ENCODE results near the gene GJB6.

Gene GJB6

DNA sequence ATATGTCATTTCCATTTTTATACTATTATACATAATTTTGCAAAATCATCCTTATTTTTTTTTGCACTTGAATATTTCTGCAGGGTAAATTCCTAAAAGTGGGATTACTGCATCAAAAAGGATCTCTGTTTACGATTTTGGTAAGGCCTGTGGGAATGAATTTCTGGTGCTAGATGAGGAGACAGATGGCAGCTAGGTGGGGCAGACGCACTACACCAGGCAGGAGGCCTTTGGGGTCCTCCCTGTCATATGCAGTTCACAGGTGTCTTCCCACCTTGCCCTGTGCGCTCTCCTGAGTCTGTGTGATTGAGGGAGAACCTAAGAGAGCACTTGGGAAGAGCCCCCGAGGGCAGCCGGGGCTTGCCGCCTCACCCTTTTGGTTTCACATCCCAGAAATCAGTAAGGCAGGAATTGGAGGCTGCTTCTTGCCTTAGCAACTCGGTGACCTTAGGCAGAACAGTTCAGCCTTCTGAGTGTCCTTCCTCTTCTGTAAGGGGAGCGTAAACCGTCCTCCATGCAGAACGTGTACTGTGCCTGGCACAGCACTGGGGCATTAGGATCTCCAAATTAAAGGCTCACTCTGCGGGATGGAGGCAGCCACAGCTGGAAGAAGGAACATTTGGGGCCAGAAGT is 25.9 kb downstream of the GJB6 start:
- TF ChIP-seq REST (IDR thresholded peaks at IDR 0.05; ENCODE audit: insufficient read depth in 1 of 2, low read depth in 2 of 2, low read length in 2 of 2), result no peak
- TF ChIP-seq POLR2AphosphoS5 (IDR thresholded peaks at IDR 0.05; ENCODE audit: low read depth, low read length), result no peak
- no peak for TF ChIP-seq SIN3A (IDR thresholded peaks at IDR 0.05; ENCODE audit: borderline replicate concordance, insufficient read depth, low read length)
- TF ChIP-seq FOXP2 (optimal IDR thresholded peaks at IDR 0.05; ENCODE audit: borderline replicate concordance, extremely low read depth, extremely low read length, insufficient read depth), result no peak
- TF ChIP-seq TAF1 (IDR thresholded peaks at IDR 0.05; ENCODE audit: borderline replicate concordance, insufficient read depth, low read length), result no peak

GRCh38 chr13:20198781-20199180 is 33.3 kb downstream of the GJB6 start:
- TF ChIP-seq REST (IDR thresholded peaks at IDR 0.05; ENCODE audit: insufficient read depth in 1 of 2, low read depth in 2 of 2, low read length in 2 of 2) (no peak), POLR2AphosphoS5 (IDR thresholded peaks at IDR 0.05; ENCODE audit: low read depth, low read length) (no peak), SIN3A (IDR thresholded peaks at IDR 0.05; ENCODE audit: borderline replicate concordance, insufficient read depth, low read length) (no peak), TAF1 (IDR thresholded peaks at IDR 0.05; ENCODE audit: borderline replicate concordance, insufficient read depth, low read length) (no peak), FOXP2 (optimal IDR thresholded peaks at IDR 0.05; ENCODE audit: borderline replicate concordance, extremely low read depth, extremely low read length, insufficient read depth) (no peak)

DNA sequence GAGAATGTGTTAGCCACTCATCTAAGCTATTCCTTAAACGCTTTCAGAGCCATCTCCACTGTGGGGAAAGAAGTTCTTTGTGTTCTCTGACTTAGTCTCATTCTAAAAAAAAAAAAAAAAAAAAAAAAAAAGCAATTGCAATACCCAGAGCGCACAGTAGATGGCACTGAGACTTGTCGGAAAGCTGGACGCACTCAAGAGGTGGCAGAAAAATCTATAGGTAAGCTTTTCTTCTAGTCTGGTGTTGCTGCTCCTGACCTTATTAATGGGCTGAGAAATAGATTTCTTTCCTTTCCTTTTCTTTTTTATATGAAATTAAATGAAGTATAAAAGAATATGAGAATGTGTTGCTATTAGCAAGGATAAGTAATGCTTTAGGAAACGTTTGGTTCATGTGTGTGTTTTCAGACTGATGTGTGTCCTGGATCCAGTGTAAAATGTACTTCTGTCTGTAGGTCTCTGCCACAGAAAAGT is 34.7 kb downstream of the GJB6 start:
- TF ChIP-seq POLR2AphosphoS5 (IDR thresholded peaks at IDR 0.05; ENCODE audit: low read depth, low read length), result no peak
- TF ChIP-seq SIN3A (IDR thresholded peaks at IDR 0.05; ENCODE audit: borderline replicate concordance, insufficient read depth, low read length), result no peak
- TF ChIP-seq TAF1 (IDR thresholded peaks at IDR 0.05; ENCODE audit: borderline replicate concordance, insufficient read depth, low read length), result no peak
- no peak for TF ChIP-seq REST (IDR thresholded peaks at IDR 0.05; ENCODE audit: insufficient read depth in 1 of 2, low read depth in 2 of 2, low read length in 2 of 2)
- TF ChIP-seq FOXP2 (optimal IDR thresholded peaks at IDR 0.05; ENCODE audit: borderline replicate concordance, extremely low read depth, extremely low read length, insufficient read depth), result no peak

DNA sequence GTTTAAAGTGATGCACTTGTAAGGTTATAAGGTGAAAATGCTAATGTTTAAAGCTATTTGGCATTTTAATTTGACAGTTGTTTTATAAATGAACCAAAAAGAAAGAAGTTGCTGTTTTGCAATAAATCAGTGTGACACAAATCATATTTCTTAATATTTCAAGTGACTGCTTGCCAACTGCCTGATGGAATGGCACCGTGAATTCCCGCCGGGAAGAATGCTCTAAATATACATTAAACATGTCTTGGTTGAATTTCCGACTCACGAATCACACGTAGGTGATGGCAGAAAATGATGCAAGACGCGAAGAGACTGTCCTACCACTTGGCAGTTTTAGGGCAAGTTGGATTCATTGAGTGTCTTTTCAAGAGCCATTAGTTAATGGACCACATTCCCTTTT is 36.3 kb downstream of the GJB6 start:
- TF ChIP-seq REST (IDR thresholded peaks at IDR 0.05; ENCODE audit: insufficient read depth in 1 of 2, low read depth in 2 of 2, low read length in 2 of 2) (no peak), TAF1 (IDR thresholded peaks at IDR 0.05; ENCODE audit: borderline replicate concordance, insufficient read depth, low read length) (no peak), POLR2AphosphoS5 (IDR thresholded peaks at IDR 0.05; ENCODE audit: low read depth, low read length) (no peak), SIN3A (IDR thresholded peaks at IDR 0.05; ENCODE audit: borderline replicate concordance, insufficient read depth, low read length) (no peak), FOXP2 (optimal IDR thresholded peaks at IDR 0.05; ENCODE audit: borderline replicate concordance, extremely low read depth, extremely low read length, insufficient read depth) (no peak)

Measured in PFSK-1 (cell line).